Neuronal stem cell (in vitro differentiated cells): ENCODE measurements around the gene CUBN.

Experiments used
- DNase-seq: peaks from one replicate; pipeline ENCODE4 v3.0.0-alpha.2; 2013; ENCODE audit warnings: low spot score
- H2AFZ ChIP-seq: one replicate; pipeline ENCODE4 v1.6.1; 2013; ENCODE audit warnings: mild to moderate bottlenecking, low read length, inconsistent platforms
- H2AK5ac ChIP-seq: 2 replicates; pipeline ENCODE4 v1.6.1; 2013; ENCODE audit warnings: low read depth, mild to moderate bottlenecking, inconsistent platforms, low read length, moderate library complexity, mixed read lengths
- H2BK120ac ChIP-seq: 2 replicates; pipeline ENCODE4 v1.6.1; 2013; ENCODE audit warnings: low read depth, mild to moderate bottlenecking, inconsistent platforms, low read length, moderate library complexity, mixed read lengths
- H2BK12ac ChIP-seq: one replicate; pipeline ENCODE4 v1.6.1; 2013; ENCODE audit warnings: low read length, inconsistent platforms
- H2BK15ac ChIP-seq: 2 replicates; pipeline ENCODE4 v1.6.1; 2013; ENCODE audit warnings: mild to moderate bottlenecking, low read length, inconsistent platforms, mixed read lengths
- H2BK5ac ChIP-seq: one replicate; pipeline ENCODE4 v1.6.1; 2013; ENCODE audit warnings: inconsistent platforms, mild to moderate bottlenecking, low read length, moderate library complexity
- H3K14ac ChIP-seq: one replicate; pipeline ENCODE4 v1.6.1; 2013; ENCODE audit warnings: low read length, inconsistent platforms
- H3K18ac ChIP-seq: 2 replicates; pipeline ENCODE4 v1.6.1; 2013; ENCODE audit warnings: low read length, inconsistent platforms
- H3K23ac ChIP-seq: 2 replicates; pipeline ENCODE4 v1.6.1; 2013; ENCODE audit warnings: low read depth, mild to moderate bottlenecking, mixed read lengths, low read length, inconsistent platforms; ENCODE audit not compliant: poor library complexity
- H3K27ac ChIP-seq: replicated peaks from 3 replicates; pipeline ENCODE4 v1.5.1; 2013; ENCODE audit warnings: low read length, inconsistent platforms
- H3K27me3 ChIP-seq, 3 experiments: 2 replicates each; pipeline ENCODE4 v1.6.1; 2013; ENCODE audit warnings: low read length in 3 of 3, mild to moderate bottlenecking in 2 of 3, inconsistent platforms in 1 of 3, low read depth in 1 of 3, mixed read lengths in 1 of 3, moderate library complexity in 1 of 3; ENCODE audit not compliant: control insufficient read depth in 3 of 3, insufficient read depth in 3 of 3
- H3K36me3 ChIP-seq, 2 donors: replicated peaks in 1 of 2; 2 replicates each; pipeline ENCODE4 v1.6.1; 2013; ENCODE audit warnings: low read length in 2 of 2; ENCODE audit not compliant: control insufficient read depth in 2 of 2, insufficient read depth in 2 of 2
- H3K4ac ChIP-seq: 2 replicates; pipeline ENCODE4 v1.6.1; 2013; ENCODE audit warnings: inconsistent platforms, mild to moderate bottlenecking, low read length, moderate library complexity
- H3K4me1 ChIP-seq, 2 donors: 1 replicate in 1 of 2; 2 replicates in 1 of 2; pipeline ENCODE4 v1.6.1; 2013; ENCODE audit warnings: low read length in 2 of 2, low read depth in 1 of 2; ENCODE audit not compliant: control insufficient read depth in 2 of 2, insufficient read depth in 1 of 2
- H3K4me2 ChIP-seq: one replicate; pipeline ENCODE4 v1.6.1; 2013; ENCODE audit warnings: mild to moderate bottlenecking, low read length, inconsistent platforms; ENCODE audit not compliant: insufficient read depth, poor library complexity, severe bottlenecking
- H3K4me3 ChIP-seq, 2 donors: 2 replicates each; pipeline ENCODE4 v1.5.1; 2013; ENCODE audit warnings: low read length in 2 of 2, mild to moderate bottlenecking in 2 of 2, inconsistent platforms in 1 of 2, moderate library complexity in 1 of 2
- H3K79me1 ChIP-seq: one replicate; pipeline ENCODE4 v1.6.1; 2013; ENCODE audit warnings: low read depth, mild to moderate bottlenecking, inconsistent platforms, low read length, moderate library complexity
- H3K9ac ChIP-seq: one replicate; pipeline ENCODE4 v1.6.1; 2013; ENCODE audit warnings: mild to moderate bottlenecking, low read depth, low read length, inconsistent platforms; ENCODE audit not compliant: poor library complexity
- H3K9me3 ChIP-seq, 2 donors: replicated peaks in 1 of 2; 2 replicates each; pipeline versions ENCODE3 to v1.6.1; 2013; ENCODE audit warnings: low read length in 2 of 2, mild to moderate bottlenecking in 2 of 2, inconsistent platforms in 1 of 2, low read depth in 1 of 2, mixed read lengths in 1 of 2, moderate library complexity in 1 of 2; ENCODE audit not compliant: control insufficient read depth in 2 of 2, insufficient read depth in 1 of 2
- H4K8ac ChIP-seq: one replicate; pipeline ENCODE4 v1.6.1; 2013; ENCODE audit warnings: low read depth, mild to moderate bottlenecking, inconsistent platforms, low read length, moderate library complexity
- H4K91ac ChIP-seq: one replicate; pipeline ENCODE4 v1.6.1; 2013; ENCODE audit warnings: low read length, low read depth, mild to moderate bottlenecking, inconsistent platforms; ENCODE audit not compliant: poor library complexity
- WGBS, 2 donors: extraction: QIAGEN DNeasy Blood & Tissue Kit; methylation state at CpG; one replicate each; pipeline ENCODE4 v1.1.7; 2013; ENCODE audit warnings: missing lambda C conversion rate in 2 of 2, mixed read lengths in 1 of 2; ENCODE audit not compliant: insufficient read length in 2 of 2, insufficient replicate concordance in 1 of 2; ENCODE audit errors: extremely low coverage in 2 of 2; 5-methylcytosine and 5-hydroxymethylcytosine counted together

Gene CUBN

GRCh38 chr10:16947069-16947468 is 182.5 kb downstream of the CUBN start:
- peaks cover 7 to 26% of the 10 kb centered on the region in 2 donors for H3K4me1 ChIP-seq
- no peak overlapping the region for H3K4ac ChIP-seq
- no peaks in the 10 kb centered on the region for H3K9me3 ChIP-seq
- no peaks in the 10 kb centered on the region for H3K27me3 ChIP-seq
- no peaks in the 10 kb centered on the region for H3K36me3 ChIP-seq
- no peaks in the 10 kb centered on the region for H3K79me1 ChIP-seq
- no peak overlapping the region for H2AFZ ChIP-seq
- no CpG with 5 or more reads among the region's 5 CpGs for WGBS, 2 donors
- no peak overlapping the region for H4K91ac ChIP-seq
- no peak overlapping the region for H2BK12ac ChIP-seq
- H3K9ac ChIP-seq: no peak overlapping the region
- H3K27ac ChIP-seq: no peak overlapping the region
- H2BK15ac ChIP-seq: no peak overlapping the region
- H3K23ac ChIP-seq: no peak overlapping the region
- H2BK5ac ChIP-seq: no peak overlapping the region
- no peak overlapping the region for H2AK5ac ChIP-seq
- H3K14ac ChIP-seq: no peak overlapping the region
- no peak overlapping the region for H3K4me2 ChIP-seq
- H4K8ac ChIP-seq: no peak overlapping the region
- DNase-seq: no peak
- no peak overlapping the region for H2BK120ac ChIP-seq
- H3K18ac ChIP-seq: no peak overlapping the region
- H3K4me3 ChIP-seq: no peak overlapping the region

- H3K4ac ChIP-seq: no peak overlapping the region
- H3K18ac ChIP-seq: no peak overlapping the region
- no peak overlapping the region for H2BK15ac ChIP-seq
- H4K8ac ChIP-seq: no peak overlapping the region
- H3K14ac ChIP-seq: no peak overlapping the region
- H2AK5ac ChIP-seq: no peak overlapping the region
- no peak overlapping the region for H2BK120ac ChIP-seq
- no peaks in the 10 kb centered on the region for H3K9me3 ChIP-seq
- H3K4me1 ChIP-seq: peaks cover 4 to 13% of the 10 kb centered on the region in 2 donors
- H3K4me3 ChIP-seq: no peak overlapping the region
- H3K4me2 ChIP-seq: no peak overlapping the region
- H3K23ac ChIP-seq: no peak overlapping the region
- H4K91ac ChIP-seq: no peak overlapping the region
- H2BK12ac ChIP-seq: no peak overlapping the region
- no peaks in the 10 kb centered on the region for H3K36me3 ChIP-seq
- no peak overlapping the region for H3K27ac ChIP-seq
- no peaks in the 10 kb centered on the region for H3K27me3 ChIP-seq
- H3K9ac ChIP-seq: no peak overlapping the region
- no CpG with 5 or more reads among the region's 4 CpGs for WGBS, 2 donors
- H2BK5ac ChIP-seq: no peak overlapping the region
- no peak for DNase-seq
- no peak overlapping the region for H2AFZ ChIP-seq
- H3K79me1 ChIP-seq: no peaks in the 10 kb centered on the region
Measured at GRCh38 chr10:16945593-16945992, 184.0 kb downstream of the CUBN start.

GRCh38 chr10:16944986-16945385 is 184.6 kb downstream of the CUBN start:
- Histone ChIP-seq H3K4ac (no peak overlapping the region), H3K27ac (no peak overlapping the region), H2AK5ac (no peak overlapping the region), H3K18ac (no peak overlapping the region), H4K91ac (no peak overlapping the region), H3K14ac (no peak overlapping the region), H3K4me3 (no peak overlapping the region), H2AFZ (no peak overlapping the region), H3K9ac (no peak overlapping the region), H3K4me2 (no peak overlapping the region), H4K8ac (no peak overlapping the region), H2BK12ac (no peak overlapping the region), H2BK5ac (no peak overlapping the region), H3K23ac (no peak overlapping the region), H2BK120ac (no peak overlapping the region), H3K79me1 (no peaks in the 10 kb centered on the region), H3K4me1 (peaks cover 2 to 10% of the 10 kb centered on the region in 2 donors), H3K36me3 (no peaks in the 10 kb centered on the region), H3K27me3 (no peaks in the 10 kb centered on the region), H3K9me3 (no peaks in the 10 kb centered on the region), H2BK15ac (no peak overlapping the region)
- no peak for DNase-seq
- no CpG with 5 or more reads among the region's 1 CpG for WGBS, 2 donors

- no peak overlapping the region for H3K9ac ChIP-seq
- H2AFZ ChIP-seq: peak overlapping the region; percentile 46
- H3K4ac ChIP-seq: no peak overlapping the region
- H3K23ac ChIP-seq: no peak overlapping the region
- no peak overlapping the region for H3K4me2 ChIP-seq
- H3K79me1 ChIP-seq: no peaks in the 10 kb centered on the region
- no peak for DNase-seq
- H2AK5ac ChIP-seq: no peak overlapping the region
- no peak overlapping the region for H3K4me3 ChIP-seq
- H4K91ac ChIP-seq: no peak overlapping the region
- no CpG with 5 or more reads among the region's 4 CpGs for WGBS, 2 donors
- H2BK12ac ChIP-seq: no peak overlapping the region
- H3K4me1 ChIP-seq: peaks cover 2 to 10% of the 10 kb centered on the region in 2 donors
- H3K27ac ChIP-seq: no peak overlapping the region
- no peak overlapping the region for H2BK15ac ChIP-seq
- no peak overlapping the region for H2BK5ac ChIP-seq
- H3K27me3 ChIP-seq: no peaks in the 10 kb centered on the region
- H2BK120ac ChIP-seq: no peak overlapping the region
- H4K8ac ChIP-seq: no peak overlapping the region
- no peak overlapping the region for H3K14ac ChIP-seq
- H3K18ac ChIP-seq: no peak overlapping the region
- H3K36me3 ChIP-seq: no peaks in the 10 kb centered on the region
- no peaks in the 10 kb centered on the region for H3K9me3 ChIP-seq
Measured at GRCh38 chr10:16944402-16944801, 185.2 kb downstream of the CUBN start.
